Liver (tissue), 9 donors: ENCODE data around the gene RECQL. TPM values are rescaled to one million over a fixed set of nuclear protein-coding genes. Genes with fewer than 3 reads are reported as not detected.
A peak's percentile ranks its signal among the peaks of the same experiment; 100 is the strongest.

Experiments used
- DNase-seq: peaks from one replicate; pipeline ENCODE4 v3.0.0-alpha.2; 2017; ENCODE audit warnings: low spot score
- H3K27ac ChIP-seq, 2 donors: one replicate each; pipeline ENCODE4 v1.7.0; 2013; ENCODE audit warnings: inconsistent platforms in 2 of 2, low read length in 2 of 2, control low read depth in 1 of 2, low read depth in 1 of 2, mild to moderate bottlenecking in 1 of 2
- H3K27me3 ChIP-seq, 4 donors: one replicate each; pipeline versions ENCODE4 v1.6.1 to v1.7.0; 2013; ENCODE audit warnings: low read length in 3 of 4, inconsistent platforms in 1 of 4, mild to moderate bottlenecking in 1 of 4, moderate library complexity in 1 of 4; ENCODE audit not compliant: control insufficient read depth in 4 of 4, insufficient read depth in 4 of 4
- H3K36me3 ChIP-seq, 4 donors: one replicate each; pipeline versions ENCODE4 v1.6.1 to v1.7.0; 2013; ENCODE audit warnings: low read length in 3 of 4, mild to moderate bottlenecking in 3 of 4, low read depth in 1 of 4, moderate library complexity in 1 of 4; ENCODE audit not compliant: control insufficient read depth in 4 of 4, insufficient read depth in 3 of 4
- H3K4me1 ChIP-seq, 4 donors: one replicate each; pipeline versions ENCODE4 v1.6.1 to v1.7.0; 2013; ENCODE audit warnings: low read length in 3 of 4, mild to moderate bottlenecking in 3 of 4, moderate library complexity in 1 of 4; ENCODE audit not compliant: control insufficient read depth in 4 of 4, insufficient read depth in 4 of 4
- H3K4me3 ChIP-seq, 3 donors: one replicate each; pipeline versions ENCODE4 v1.6.1 to v1.7.0; 2013; ENCODE audit warnings: low read length in 3 of 3, control low read depth in 1 of 3, low read depth in 1 of 3, mild to moderate bottlenecking in 1 of 3
- H3K9ac ChIP-seq, 2 donors: one replicate each; pipeline ENCODE4 v1.7.0; 2013; ENCODE audit warnings: low read length in 2 of 2, mild to moderate bottlenecking in 2 of 2, moderate library complexity in 2 of 2, control low read depth in 1 of 2, low read depth in 1 of 2
- H3K9me3 ChIP-seq, 4 donors: one replicate each; pipeline versions ENCODE4 v1.6.1 to v1.7.0; 2013; ENCODE audit warnings: low read length in 3 of 4; ENCODE audit not compliant: control insufficient read depth in 4 of 4
- EGR1 ChIP-seq, 2 donors: IDR thresholded peaks; 2 replicates each; pipeline ENCODE4 v1.6.1; 2016 to 2018; ENCODE audit warnings: antibody characterized with exemption in 2 of 2, low read depth in 2 of 2
- FOXA1 ChIP-seq: IDR thresholded peaks from 2 replicates; pipeline ENCODE4 v1.6.1; 2016; ENCODE audit warnings: antibody characterized with exemption
- FOXA2 ChIP-seq: IDR thresholded peaks from 2 replicates; pipeline ENCODE4 v1.6.1; 2016; ENCODE audit warnings: antibody characterized with exemption
- GABPA ChIP-seq, 2 donors: IDR thresholded peaks in 1 of 2; conservative IDR thresholded peaks in 1 of 2; 2 replicates each; pipeline ENCODE4 v1.6.1; 2016; ENCODE audit warnings: antibody characterized with exemption in 2 of 2, mild to moderate bottlenecking in 1 of 2, moderate library complexity in 1 of 2
- HNF4A ChIP-seq, 2 donors: conservative IDR thresholded peaks; 2 replicates each; pipeline ENCODE4 v1.6.1; 2016; ENCODE audit warnings: antibody characterized with exemption in 2 of 2, mild to moderate bottlenecking in 2 of 2
- HNF4G ChIP-seq: IDR thresholded peaks from 2 replicates; pipeline ENCODE4 v1.6.1; 2016; ENCODE audit warnings: antibody characterized with exemption
- JUND ChIP-seq, 2 donors: IDR thresholded peaks; 2 replicates each; pipeline ENCODE4 v1.6.1; 2016; ENCODE audit warnings: antibody characterized with exemption in 2 of 2
- NR2F2 ChIP-seq: IDR thresholded peaks from 2 replicates; pipeline ENCODE4 v1.6.1; 2016; ENCODE audit warnings: antibody characterized with exemption
- RAD21 ChIP-seq, 2 donors: IDR thresholded peaks; 2 replicates each; pipeline ENCODE4 v1.6.1; 2016; ENCODE audit warnings: antibody characterized with exemption in 2 of 2, mild to moderate bottlenecking in 2 of 2
- REST ChIP-seq: IDR thresholded peaks from 2 replicates; pipeline ENCODE4 v1.6.1; 2016; ENCODE audit warnings: antibody characterized with exemption, mild to moderate bottlenecking
- RXRA ChIP-seq, 2 donors: IDR thresholded peaks; 2 replicates each; pipeline ENCODE4 v1.6.1; 2017 to 2018; ENCODE audit warnings: antibody characterized with exemption in 2 of 2, mild to moderate bottlenecking in 1 of 2
- SP1 ChIP-seq: IDR thresholded peaks from 2 replicates; pipeline ENCODE4 v1.6.1; 2018; ENCODE audit warnings: antibody characterized with exemption, mild to moderate bottlenecking
- TAF1 ChIP-seq: conservative IDR thresholded peaks from 2 replicates; pipeline ENCODE4 v1.6.1; 2016; ENCODE audit warnings: antibody characterized with exemption, mild to moderate bottlenecking
- YY1 ChIP-seq: IDR thresholded peaks from 2 replicates; pipeline ENCODE4 v1.6.1; 2016; ENCODE audit warnings: antibody characterized with exemption, mild to moderate bottlenecking
- ZBTB33 ChIP-seq: IDR thresholded peaks from 2 replicates; pipeline ENCODE4 v1.6.1; 2016; ENCODE audit warnings: antibody characterized with exemption
- WGBS: extraction: QIAGEN DNeasy Blood & Tissue Kit; methylation state at CpG from one replicate; pipeline ENCODE4 v1.1.7; 2013; 5-methylcytosine and 5-hydroxymethylcytosine counted together
- polyA plus RNA-seq, 2 donors: library from polyadenylated mRNA; stranded (reverse) in 1 of 2; unstranded in 1 of 2; fragments of 200-250 nt in 1 of 2; fragments of >200 nt in 1 of 2; fragmentation: Nextera tagmentation in 1 of 2; extraction: Ambion mirVana in 1 of 2; gene quantifications; one replicate each; pipeline versions ENCODE4 v1.2.1 to v1.2.3, GENCODE V29; 2013 to 2015
- total RNA-seq, 2 donors: library from RNA; depleted of rRNA; stranded (reverse); fragments of >200 nt; gene quantifications; one replicate each; pipeline ENCODE4 v1.2.3, GENCODE V29; 2014
- TF ChIP-seq, protein P1 (sequence below): IDR thresholded peaks from 2 replicates; pipeline ENCODE4 v1.6.1; 2016; ENCODE audit warnings: antibody characterized with exemption
- TF ChIP-seq, protein P2 (sequence below): fragments of 150-350 bp; IDR thresholded peaks from 2 replicates; pipeline ENCODE4 v1.5.1; 2017; ENCODE audit warnings: improper control_type of control experiment, low read depth, low read length; ENCODE audit not compliant: missing input control
- TF ChIP-seq, protein P3 (sequence below): IDR thresholded peaks from 2 replicates; pipeline ENCODE4 v1.6.1; 2016; ENCODE audit warnings: antibody characterized with exemption
- donor health status: healthy.
- donor health status: healthy.
- donor health status: healthy.
- donor health status: healthy.
- donor health status: healthy.

The RECQL gene, protein sequence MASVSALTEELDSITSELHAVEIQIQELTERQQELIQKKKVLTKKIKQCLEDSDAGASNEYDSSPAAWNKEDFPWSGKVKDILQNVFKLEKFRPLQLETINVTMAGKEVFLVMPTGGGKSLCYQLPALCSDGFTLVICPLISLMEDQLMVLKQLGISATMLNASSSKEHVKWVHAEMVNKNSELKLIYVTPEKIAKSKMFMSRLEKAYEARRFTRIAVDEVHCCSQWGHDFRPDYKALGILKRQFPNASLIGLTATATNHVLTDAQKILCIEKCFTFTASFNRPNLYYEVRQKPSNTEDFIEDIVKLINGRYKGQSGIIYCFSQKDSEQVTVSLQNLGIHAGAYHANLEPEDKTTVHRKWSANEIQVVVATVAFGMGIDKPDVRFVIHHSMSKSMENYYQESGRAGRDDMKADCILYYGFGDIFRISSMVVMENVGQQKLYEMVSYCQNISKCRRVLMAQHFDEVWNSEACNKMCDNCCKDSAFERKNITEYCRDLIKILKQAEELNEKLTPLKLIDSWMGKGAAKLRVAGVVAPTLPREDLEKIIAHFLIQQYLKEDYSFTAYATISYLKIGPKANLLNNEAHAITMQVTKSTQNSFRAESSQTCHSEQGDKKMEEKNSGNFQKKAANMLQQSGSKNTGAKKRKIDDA
- total RNA-seq (10 to 100 TPM; 14.1 to 20.1 TPM), polyA plus RNA-seq (10 to 100 TPM in 1 of 2 donors, 1 to 10 TPM in 1; 5.8 to 10.0 TPM)

DNA sequence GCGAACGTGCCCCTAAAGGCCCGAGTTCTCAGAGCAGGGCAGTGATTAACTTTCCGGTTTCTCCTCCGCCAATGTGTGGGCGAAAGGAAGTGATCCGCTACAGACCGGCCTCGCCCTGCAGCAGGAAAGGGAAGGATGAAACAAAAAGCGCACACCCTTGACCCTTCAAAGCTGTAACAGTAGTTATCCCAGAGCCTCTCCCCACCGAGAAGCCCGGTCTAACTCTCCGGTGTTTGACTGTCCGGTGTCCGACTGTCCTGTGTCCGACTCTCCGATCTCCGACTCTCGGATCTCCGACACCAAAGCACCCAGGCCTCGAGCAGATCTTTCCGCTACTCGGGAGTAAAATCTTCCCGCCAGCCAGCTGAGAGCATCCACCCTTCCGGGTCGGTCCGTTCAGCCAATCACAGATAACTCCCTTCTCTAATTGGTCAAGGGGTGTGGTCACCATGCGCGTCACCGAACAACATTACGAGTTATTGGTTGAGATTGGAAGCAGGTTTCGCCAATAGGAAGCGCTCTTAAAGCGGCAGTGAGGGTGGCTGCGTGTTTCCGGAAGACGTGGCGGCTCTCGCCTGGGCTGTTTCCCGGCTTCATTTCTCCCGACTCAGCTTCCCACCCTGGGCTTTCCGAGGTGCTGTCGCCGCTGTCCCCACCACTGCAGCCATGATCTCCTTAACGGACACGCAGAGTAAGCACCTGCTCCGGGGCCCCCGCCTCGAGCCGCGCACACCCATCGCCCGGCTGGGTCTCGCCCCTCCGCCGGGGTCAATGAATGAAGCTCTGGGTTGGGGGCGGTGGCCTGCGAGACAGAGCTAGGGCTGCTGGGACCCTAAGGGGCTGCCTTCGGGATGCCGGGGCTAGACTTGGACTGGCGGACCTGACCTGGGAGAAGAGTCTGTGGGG, at the start of gene RECQL, which contains the start of gene GOLT1B:
TSS of gene RECQL (minus strand) at position 378 of the 906 bp plus-strand sequence. CDS start 2,065 bp downstream, outside the sequence.
TSS of gene GOLT1B (plus strand) at position 532 of the 906 bp plus-strand sequence. CDS start at position 667, 135 bp downstream.
- Histone ChIP-seq H3K4me3 (peak within 1 kb of the TSS; percentile 83 to 91 (median 90)), H3K9ac (peak within 1 kb of the TSS; percentile 68 to 73), H3K27ac (peak within 1 kb of the TSS; percentile 66 to 79), H3K4me1 (peaks cover 4 to 30% (median 20%) of the 10 kb centered on the region in 4 donors), H3K9me3 (no peaks in the 10 kb centered on the region), H3K36me3 (peaks cover 3 to 18% (median 10%) of the 10 kb centered on the region in 4 donors), H3K27me3 (no peaks in the 10 kb centered on the region)
- peak; percentile 11 for TF ChIP-seq REST
- TF ChIP-seq HNF4G, result no peak
- TF ChIP-seq GABPA (IDR thresholded peaks at IDR 0.05 in 1 of 2, conservative IDR thresholded peaks at IDR 0.05 in 1 of 2), result peak; percentile 34 to 86
- no peak for TF ChIP-seq ZBTB33
- peak; percentile 70 for TF ChIP-seq NR2F2
- TF ChIP-seq TAF1, result peak; percentile 55
- peak; percentile 37 to 73 for TF ChIP-seq EGR1 (IDR thresholded peaks at IDR 0.05; ENCODE audit: low read depth in 2 of 2)
- no peak for TF ChIP-seq FOXA1
- peak; percentile 2 for TF ChIP-seq FOXA2
- TF ChIP-seq, protein P1, sequence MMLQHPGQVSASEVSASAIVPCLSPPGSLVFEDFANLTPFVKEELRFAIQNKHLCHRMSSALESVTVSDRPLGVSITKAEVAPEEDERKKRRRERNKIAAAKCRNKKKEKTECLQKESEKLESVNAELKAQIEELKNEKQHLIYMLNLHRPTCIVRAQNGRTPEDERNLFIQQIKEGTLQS, result no peak
- no peak for TF ChIP-seq YY1
- TF ChIP-seq, protein P2, sequence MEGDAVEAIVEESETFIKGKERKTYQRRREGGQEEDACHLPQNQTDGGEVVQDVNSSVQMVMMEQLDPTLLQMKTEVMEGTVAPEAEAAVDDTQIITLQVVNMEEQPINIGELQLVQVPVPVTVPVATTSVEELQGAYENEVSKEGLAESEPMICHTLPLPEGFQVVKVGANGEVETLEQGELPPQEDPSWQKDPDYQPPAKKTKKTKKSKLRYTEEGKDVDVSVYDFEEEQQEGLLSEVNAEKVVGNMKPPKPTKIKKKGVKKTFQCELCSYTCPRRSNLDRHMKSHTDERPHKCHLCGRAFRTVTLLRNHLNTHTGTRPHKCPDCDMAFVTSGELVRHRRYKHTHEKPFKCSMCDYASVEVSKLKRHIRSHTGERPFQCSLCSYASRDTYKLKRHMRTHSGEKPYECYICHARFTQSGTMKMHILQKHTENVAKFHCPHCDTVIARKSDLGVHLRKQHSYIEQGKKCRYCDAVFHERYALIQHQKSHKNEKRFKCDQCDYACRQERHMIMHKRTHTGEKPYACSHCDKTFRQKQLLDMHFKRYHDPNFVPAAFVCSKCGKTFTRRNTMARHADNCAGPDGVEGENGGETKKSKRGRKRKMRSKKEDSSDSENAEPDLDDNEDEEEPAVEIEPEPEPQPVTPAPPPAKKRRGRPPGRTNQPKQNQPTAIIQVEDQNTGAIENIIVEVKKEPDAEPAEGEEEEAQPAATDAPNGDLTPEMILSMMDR, result no peak
- TF ChIP-seq, protein P3, sequence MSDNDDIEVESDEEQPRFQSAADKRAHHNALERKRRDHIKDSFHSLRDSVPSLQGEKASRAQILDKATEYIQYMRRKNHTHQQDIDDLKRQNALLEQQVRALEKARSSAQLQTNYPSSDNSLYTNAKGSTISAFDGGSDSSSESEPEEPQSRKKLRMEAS, result peak; percentile 85
- TF ChIP-seq RXRA (IDR thresholded peaks at IDR 0.05), result peak in 1 of 2 donors; percentile 43
- TF ChIP-seq RAD21 (IDR thresholded peaks at IDR 0.05), result peak in 1 of 2 donors; percentile 31
- peak; percentile 96 for TF ChIP-seq SP1
- TF ChIP-seq HNF4A (conservative IDR thresholded peaks at IDR 0.05), result no peak
- peak in 1 of 2 donors; percentile 45 for TF ChIP-seq JUND (IDR thresholded peaks at IDR 0.05)
- DNase-seq, result peak; percentile 89
- WGBS, result under 1% methylated on average over 61 of the region's 61 CpGs
